ENCODE data around the gene SPEF1. TPM values are rescaled to one million over a fixed set of nuclear protein-coding genes. Genes with fewer than 3 reads are reported as not detected.
A peak's percentile ranks its signal among the peaks of the same experiment; 100 is the strongest.
"Not testable (repeated sequence)": the region's sequence is repeated elsewhere in the genome, so short reads cannot be mapped to it uniquely, and the experiment has no call there.

SPEF1 gene
- total RNA-seq (0.95 and 1.6 TPM in 2 replicates), polyA plus RNA-seq (0.61 and 1.2 TPM in 2 replicates)

DNA sequence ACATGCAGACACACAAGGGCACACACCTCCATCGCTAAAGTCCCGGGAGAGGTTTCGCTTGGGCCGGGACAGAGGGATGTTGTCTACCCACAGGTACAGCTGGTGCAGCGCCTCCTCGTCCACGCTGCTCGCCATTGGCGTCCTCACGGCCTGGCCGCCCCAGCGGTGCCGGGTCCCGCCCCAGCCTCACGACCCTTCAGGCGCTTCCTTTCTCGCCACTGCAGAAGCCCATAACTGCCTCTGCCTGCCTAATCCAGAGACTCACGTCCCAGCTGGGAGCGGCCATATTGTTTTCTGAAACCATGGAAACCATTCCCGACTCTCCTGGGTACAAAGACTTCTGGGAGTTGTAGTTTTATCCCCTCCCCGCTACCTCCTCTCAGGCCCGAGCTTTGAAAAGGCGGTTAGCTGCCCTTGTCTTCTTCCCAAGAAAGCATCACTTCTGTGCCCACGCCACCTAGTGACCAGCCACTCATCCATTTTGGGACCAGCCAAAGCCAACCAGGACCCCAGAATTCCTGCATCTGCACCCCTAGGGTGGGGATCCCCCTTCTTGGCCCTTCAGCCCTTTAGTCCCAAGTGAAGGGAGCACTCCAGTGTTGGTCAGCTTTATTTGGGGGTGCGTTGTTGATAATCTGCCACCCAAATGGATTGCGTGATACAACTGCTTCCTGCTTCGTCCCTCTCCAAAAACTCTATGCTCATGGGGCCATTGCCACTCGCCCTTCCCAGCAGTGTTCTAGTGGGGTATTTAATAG is at the start of gene SPEF1:
Gene SPEF1, minus strand, starts transcription at position 296 of the 758 bp plus-strand sequence. Its CDS starts 161 bp downstream, at position 135.
- no peaks in the 10 kb centered on the region for H3K9me3 ChIP-seq (ENCODE audit: low read depth)
- H3K4me1 ChIP-seq (ENCODE audit: low read depth): no peaks in the 10 kb centered on the region

GRCh38 chr20:3829891-3830290 is 48.6 kb upstream of the SPEF1 start:
- H3K27me3 ChIP-seq; DNase-seq (ENCODE audit: low read depth in 1 of 2, low spot score in 1 of 2); H3K9me3 ChIP-seq (ENCODE audit: low read depth); H3K36me3 ChIP-seq; H3K4me3 ChIP-seq; H3K27ac ChIP-seq; H3K4me1 ChIP-seq (ENCODE audit: low read depth): not testable (repeated sequence)

More for the DNA sequence above, at the start of gene SPEF1:
- Histone ChIP-seq H3K4me3 (peak within 1 kb of the TSS; percentile 25), H3K27ac (no peak within 1 kb of the TSS), H3K27me3 (peaks cover 36% of the 10 kb centered on the region), H3K36me3 (no peaks in the 10 kb centered on the region)
- DNase-seq (ENCODE audit: low read depth in 1 of 2, low spot score in 1 of 2): peak; percentile 92 to 94
- TF ChIP-seq CTCF (IDR thresholded peaks at IDR 0.05; ENCODE audit: low read depth, low read length): peak; percentile 57

DNA sequence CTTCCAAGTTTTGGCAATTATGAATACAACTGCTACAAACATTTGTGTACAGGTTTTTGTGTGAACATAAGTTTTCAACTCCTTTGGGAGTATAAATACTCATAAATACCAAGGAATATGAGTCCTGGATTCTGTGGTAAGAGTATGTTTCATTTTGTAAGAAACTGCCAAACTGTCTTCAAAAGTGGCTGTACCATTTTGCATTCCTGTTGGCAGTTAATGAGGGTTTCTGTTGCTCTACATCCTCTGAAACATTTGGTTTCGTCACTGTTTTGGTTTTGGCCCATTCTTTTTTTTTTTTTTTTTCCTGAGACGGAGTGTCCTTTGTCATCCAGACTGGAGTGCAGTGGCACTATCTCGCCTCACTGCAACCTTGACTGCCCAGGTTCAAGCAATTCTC is 47.5 kb upstream of the SPEF1 start:
- H3K9me3 ChIP-seq (ENCODE audit: low read depth): no peaks in the 10 kb centered on the region
- no peak overlapping the region for H3K4me3 ChIP-seq
- no peaks in the 10 kb centered on the region for H3K27me3 ChIP-seq
- H3K27ac ChIP-seq: no peak overlapping the region
- H3K36me3 ChIP-seq: peaks cover 3% of the 10 kb centered on the region
- TF ChIP-seq CTCF (IDR thresholded peaks at IDR 0.05; ENCODE audit: low read depth, low read length): no peak
- DNase-seq (ENCODE audit: low read depth in 1 of 2, low spot score in 1 of 2): no peak
- H3K4me1 ChIP-seq (ENCODE audit: low read depth): no peaks in the 10 kb centered on the region

DNA sequence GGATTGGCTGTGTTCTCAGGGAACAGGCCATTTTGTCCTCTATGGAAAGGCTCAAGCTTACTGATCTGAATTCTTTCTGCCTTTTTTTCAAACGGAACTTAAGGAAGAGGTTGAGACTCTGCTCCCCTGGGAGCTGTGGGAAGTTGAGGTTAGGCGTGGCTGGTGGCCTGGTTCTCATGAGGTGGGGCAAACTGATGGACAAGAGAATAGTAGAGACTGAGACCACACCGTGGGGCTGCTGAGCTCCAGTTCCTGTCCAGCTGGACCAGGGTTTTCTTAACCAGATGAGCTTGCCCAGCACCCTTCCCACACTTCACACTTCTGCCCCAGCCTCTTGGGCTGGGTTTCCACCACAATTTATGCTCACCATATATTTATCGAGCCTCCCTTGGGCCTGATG is 45.2 kb upstream of the SPEF1 start:
- peaks cover 10% of the 10 kb centered on the region for H3K36me3 ChIP-seq
- DNase-seq (ENCODE audit: low read depth in 1 of 2, low spot score in 1 of 2): no peak
- no peaks in the 10 kb centered on the region for H3K27me3 ChIP-seq
- TF ChIP-seq CTCF (IDR thresholded peaks at IDR 0.05; ENCODE audit: low read depth, low read length): no peak
- H3K27ac ChIP-seq: no peak overlapping the region
- H3K4me3 ChIP-seq: no peak overlapping the region
- no peaks in the 10 kb centered on the region for H3K4me1 ChIP-seq (ENCODE audit: low read depth)
- H3K9me3 ChIP-seq (ENCODE audit: low read depth): no peaks in the 10 kb centered on the region

DNA sequence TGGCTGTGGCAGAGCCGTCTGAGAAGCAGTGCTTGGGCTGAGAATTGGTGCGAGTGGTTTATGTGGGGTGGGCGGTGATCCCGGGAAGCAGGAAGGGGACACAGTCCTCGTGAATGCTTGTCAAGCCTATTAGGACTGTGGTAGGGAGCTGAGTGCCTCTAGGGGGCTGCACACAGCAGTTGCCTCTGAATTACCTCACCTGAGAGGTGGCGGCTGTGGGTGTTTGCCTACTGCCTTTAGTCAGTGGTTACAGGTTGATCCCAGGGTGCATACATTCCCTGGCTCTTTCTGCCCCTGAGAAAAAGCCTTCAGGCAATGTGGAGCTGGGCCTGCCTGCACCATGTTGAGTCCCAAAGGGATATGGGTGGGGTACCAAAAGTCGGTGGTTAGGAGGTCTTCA is 44.3 kb upstream of the SPEF1 start:
- Histone ChIP-seq H3K27ac (no peak overlapping the region), H3K9me3 (ENCODE audit: low read depth) (no peaks in the 10 kb centered on the region), H3K27me3 (no peaks in the 10 kb centered on the region), H3K4me1 (ENCODE audit: low read depth) (no peaks in the 10 kb centered on the region), H3K4me3 (no peak overlapping the region), H3K36me3 (peaks cover 10% of the 10 kb centered on the region)
- DNase-seq (ENCODE audit: low read depth in 1 of 2, low spot score in 1 of 2): no peak
- TF ChIP-seq CTCF (IDR thresholded peaks at IDR 0.05; ENCODE audit: low read depth, low read length): no peak

DNA sequence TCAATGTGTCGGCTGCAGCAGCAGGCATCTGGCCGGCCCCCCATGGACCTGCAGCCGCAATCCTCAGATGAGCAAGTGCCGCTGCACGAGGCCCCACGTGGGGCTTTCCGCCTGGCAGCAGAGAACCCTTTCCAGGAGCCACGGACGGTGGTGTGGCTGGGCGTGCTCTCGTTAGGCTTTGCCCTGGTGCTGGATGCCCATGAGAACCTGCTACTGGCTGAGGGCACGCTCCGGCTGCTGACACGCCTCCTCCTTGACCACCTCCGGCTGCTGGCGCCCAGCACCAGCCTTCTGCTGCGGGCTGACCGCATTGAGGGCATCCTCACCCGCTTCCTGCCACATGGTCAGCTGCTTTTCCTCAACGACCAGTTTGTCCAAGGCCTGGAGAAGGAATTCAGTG is 42.6 kb upstream of the SPEF1 start:
- Histone ChIP-seq H3K27ac (no peak overlapping the region), H3K4me1 (ENCODE audit: low read depth) (no peaks in the 10 kb centered on the region), H3K36me3 (peaks cover 10% of the 10 kb centered on the region), H3K27me3 (no peaks in the 10 kb centered on the region), H3K4me3 (no peak overlapping the region), H3K9me3 (ENCODE audit: low read depth) (no peaks in the 10 kb centered on the region)
- TF ChIP-seq CTCF (IDR thresholded peaks at IDR 0.05; ENCODE audit: low read depth, low read length): no peak
- no peak for DNase-seq (ENCODE audit: low read depth in 1 of 2, low spot score in 1 of 2)
